ENCODE measurements around the gene OR1F1. TPM values are rescaled to one million over a fixed set of nuclear protein-coding genes. Genes with fewer than 3 reads are reported as not detected.

Gene OR1F1
- total and polyA plus RNA-seq, 9 of the 15 experiments (the other 6 are each of a cell fraction or from before 2014, with no cell fraction given): 0.15 to 0.61 (median 0.35) TPM; not detected in 3

DNA sequence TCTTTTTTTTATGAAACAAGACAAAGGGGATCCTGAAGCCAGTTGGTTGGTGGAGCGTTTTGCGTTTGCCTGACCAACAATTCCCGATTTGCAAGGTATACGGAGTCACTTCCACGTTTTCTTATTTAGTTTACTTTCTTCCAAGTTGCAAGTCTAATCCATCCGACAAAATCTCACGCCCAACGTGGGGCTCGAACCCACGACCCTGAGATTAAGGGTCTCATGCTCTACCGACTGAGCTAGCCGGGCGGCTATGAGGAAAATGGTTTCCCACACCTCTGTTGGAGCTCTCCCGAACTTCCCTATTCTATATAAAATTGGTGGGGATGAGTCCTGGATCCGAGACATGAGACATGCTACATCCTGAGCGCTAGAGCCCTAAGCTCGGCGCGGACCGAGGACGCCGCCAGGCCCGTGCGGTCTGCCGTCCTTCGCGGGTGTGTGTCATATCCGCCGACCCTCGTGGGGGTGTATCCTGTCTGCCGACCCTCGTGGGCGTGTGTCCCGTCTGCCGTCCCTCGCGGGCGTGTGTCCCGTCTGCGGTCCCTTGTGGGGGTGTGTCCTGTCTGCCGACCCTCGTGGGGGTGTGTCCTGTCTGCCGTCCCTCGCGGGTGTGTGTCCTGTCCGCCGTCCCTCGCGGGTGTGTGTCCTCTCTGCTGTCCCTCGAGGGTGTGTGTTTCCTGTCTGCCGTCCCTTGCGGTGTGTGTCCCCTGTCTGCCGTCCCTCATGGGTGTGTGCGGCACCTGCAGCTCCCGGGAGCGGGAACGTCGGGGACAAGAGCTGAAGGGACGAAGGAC, 30.6 kb upstream of the OR1F1 start (continued):
- TF ChIP-seq SUPT5H (IDR thresholded peaks at IDR 0.05): 0 out of 2 replicates have a peak, but pooled peaks have one; percentile 21
- TF ChIP-seq, protein P1, sequence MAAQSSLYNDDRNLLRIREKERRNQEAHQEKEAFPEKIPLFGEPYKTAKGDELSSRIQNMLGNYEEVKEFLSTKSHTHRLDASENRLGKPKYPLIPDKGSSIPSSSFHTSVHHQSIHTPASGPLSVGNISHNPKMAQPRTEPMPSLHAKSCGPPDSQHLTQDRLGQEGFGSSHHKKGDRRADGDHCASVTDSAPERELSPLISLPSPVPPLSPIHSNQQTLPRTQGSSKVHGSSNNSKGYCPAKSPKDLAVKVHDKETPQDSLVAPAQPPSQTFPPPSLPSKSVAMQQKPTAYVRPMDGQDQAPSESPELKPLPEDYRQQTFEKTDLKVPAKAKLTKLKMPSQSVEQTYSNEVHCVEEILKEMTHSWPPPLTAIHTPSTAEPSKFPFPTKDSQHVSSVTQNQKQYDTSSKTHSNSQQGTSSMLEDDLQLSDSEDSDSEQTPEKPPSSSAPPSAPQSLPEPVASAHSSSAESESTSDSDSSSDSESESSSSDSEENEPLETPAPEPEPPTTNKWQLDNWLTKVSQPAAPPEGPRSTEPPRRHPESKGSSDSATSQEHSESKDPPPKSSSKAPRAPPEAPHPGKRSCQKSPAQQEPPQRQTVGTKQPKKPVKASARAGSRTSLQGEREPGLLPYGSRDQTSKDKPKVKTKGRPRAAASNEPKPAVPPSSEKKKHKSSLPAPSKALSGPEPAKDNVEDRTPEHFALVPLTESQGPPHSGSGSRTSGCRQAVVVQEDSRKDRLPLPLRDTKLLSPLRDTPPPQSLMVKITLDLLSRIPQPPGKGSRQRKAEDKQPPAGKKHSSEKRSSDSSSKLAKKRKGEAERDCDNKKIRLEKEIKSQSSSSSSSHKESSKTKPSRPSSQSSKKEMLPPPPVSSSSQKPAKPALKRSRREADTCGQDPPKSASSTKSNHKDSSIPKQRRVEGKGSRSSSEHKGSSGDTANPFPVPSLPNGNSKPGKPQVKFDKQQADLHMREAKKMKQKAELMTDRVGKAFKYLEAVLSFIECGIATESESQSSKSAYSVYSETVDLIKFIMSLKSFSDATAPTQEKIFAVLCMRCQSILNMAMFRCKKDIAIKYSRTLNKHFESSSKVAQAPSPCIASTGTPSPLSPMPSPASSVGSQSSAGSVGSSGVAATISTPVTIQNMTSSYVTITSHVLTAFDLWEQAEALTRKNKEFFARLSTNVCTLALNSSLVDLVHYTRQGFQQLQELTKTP (IDR thresholded peaks at IDR 0.05; ENCODE audit: low read depth in 1 of 2, partially characterized antibody in 2 of 2): peak in 1 of 2 experiments; percentile 61
- TF ChIP-seq EP300 (IDR thresholded peaks at IDR 0.05; ENCODE audit: low read length): peak; percentile 65
- TF ChIP-seq NBN (IDR thresholded peaks at IDR 0.05; ENCODE audit: low read depth): peak; percentile 61; the same call in 1 of the 2 replicates
- no peak for TF ChIP-seq ZBTB8A (IDR thresholded peaks at IDR 0.05; ENCODE audit: partially characterized antibody)
- no peak for TF ChIP-seq CCNT2 (IDR thresholded peaks at IDR 0.05; ENCODE audit: borderline replicate concordance, extremely low read depth, insufficient read length, low read depth, low read length)
- TF ChIP-seq PURB (CRISPR knock-in tag; IDR thresholded peaks at IDR 0.05; ENCODE audit: low read depth): no peak
- 0 out of 2 replicates have a peak, but pooled peaks have one; percentile 14 for TF ChIP-seq CBX1 (IDR thresholded peaks at IDR 0.05; ENCODE audit: low read depth)
- TF ChIP-seq HNRNPLL (IDR thresholded peaks at IDR 0.05; ENCODE audit: low read depth, low read length, poor library complexity, severe bottlenecking): peak; percentile 54
- TF ChIP-seq SRF (CRISPR knock-in tag; IDR thresholded peaks at IDR 0.05): no peak
- TF ChIP-seq SAFB (IDR thresholded peaks at IDR 0.05; ENCODE audit: borderline replicate concordance, low read depth, low read length): peak; percentile 96
- TF ChIP-seq GATAD2A (IDR thresholded peaks at IDR 0.05): 0 out of 2 replicates have a peak, but pooled peaks have one; percentile 64
- peak; percentile 18 for TF ChIP-seq FOS (IDR thresholded peaks at IDR 0.05; ENCODE audit: extremely low read depth, insufficient read length)
- peak; percentile 39 for TF ChIP-seq FIP1L1 (IDR thresholded peaks at IDR 0.05; ENCODE audit: low read depth, low read length, poor library complexity, severe bottlenecking)
- TF ChIP-seq NR2C1 (IDR thresholded peaks at IDR 0.05): 0 out of 2 replicates have a peak, but pooled peaks have one; percentile 22
- no peak for TF ChIP-seq NR2C1 (tag; IDR thresholded peaks at IDR 0.05)
- 0 out of 4 replicates have a peak, but pooled peaks of 1 of the 2 experiments have one; percentile 16 for TF ChIP-seq FOXA3 (CRISPR knock-in tag; conservative IDR thresholded peaks at IDR 0.05 in 1 of 2, IDR thresholded peaks at IDR 0.05 in 1 of 2)
- 0 out of 2 replicates have a peak, but pooled peaks have one; percentile 33 for TF ChIP-seq ZNF431 (CRISPR knock-in tag; IDR thresholded peaks at IDR 0.05)
- no peak for TF ChIP-seq ZNF707 (CRISPR knock-in tag; conservative IDR thresholded peaks at IDR 0.05)
- 0 out of 2 replicates have a peak, but pooled peaks have one; percentile 17 for TF ChIP-seq SMC3 (conservative IDR thresholded peaks at IDR 0.05; ENCODE audit: insufficient read depth, low read depth, low read length)
- TF ChIP-seq, protein P2, sequence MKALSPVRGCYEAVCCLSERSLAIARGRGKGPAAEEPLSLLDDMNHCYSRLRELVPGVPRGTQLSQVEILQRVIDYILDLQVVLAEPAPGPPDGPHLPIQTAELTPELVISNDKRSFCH (CRISPR knock-in tag; IDR thresholded peaks at IDR 0.05): no peak
- TF ChIP-seq, protein P2 (tag; IDR thresholded peaks at IDR 0.05): 0 out of 2 replicates have a peak, but pooled peaks have one; percentile 55
